HepG2 (cell line): Measurements from ENCODE around the gene FBRSL1. TPM values are rescaled to one million over a fixed set of nuclear protein-coding genes. Genes with fewer than 3 reads are reported as not detected.

Source experiments
- ATAC-seq: fragments of 200-7000 bp; cut with Tn5 transposase; 3 replicates; pipeline ENCODE4 v1.9.1; 2020; ENCODE audit warnings: mild to moderate bottlenecking, moderate library complexity
- BruUV-seq: library from RNA; stranded (reverse); fragments of 400-500 nt; replicated peaks from 2 replicates; lab custom pipeline; 2021; lab: Mats Ljungman, UMichigan
- CTCF ChIA-PET: fragments of 300-600 bp; formaldehyde crosslinking; extraction: SDS; loops from one replicate; lab custom pipeline; 2021; ENCODE audit warnings: low total read pairs, inconsistent platforms, low intra/inter-chr PET ratio; lab: Yijun Ruan, JAX
- POLR2A ChIA-PET: fragments of 350-600 bp; sonication (Branson Sonifier 250); formaldehyde crosslinking; loops from one replicate; lab custom pipeline; 2020; ENCODE audit warnings: antibody characterized with exemption, inconsistent platforms; lab: Yijun Ruan, JAX
- DNase-seq: peaks from one replicate; pipeline ENCODE4 v3.0.0-alpha.2; 2015; ENCODE audit warnings: low spot score
- FAIRE-seq: peaks from 3 replicates; lab custom pipeline; 2011; peaks lifted over from hg19 to GRCh38; lab: Jason Lieb, UNC
- H2AFZ ChIP-seq: one replicate; pipeline ENCODE4 v1.6.1; 2011; ENCODE audit warnings: low read length, inconsistent platforms
- H3K27ac ChIP-seq: fragments of 300-600 bp; 3 replicates; pipeline ENCODE4 v1.8.0; 2011; ENCODE audit warnings: mixed run types, mild to moderate bottlenecking, mixed read lengths, low read length, inconsistent platforms; ENCODE audit not compliant: insufficient read depth; ENCODE audit errors: extremely low read length
- H3K27me3 ChIP-seq, 2 experiments: fragments of 200-600 bp in 1 of 2; 2 replicates in 1 of 2; 3 replicates in 1 of 2; pipeline versions ENCODE4 v1.6.0 to v1.8.0; 2011; ENCODE audit warnings: low read length in 2 of 2, mild to moderate bottlenecking in 2 of 2, moderate library complexity in 2 of 2, inconsistent platforms in 1 of 2; ENCODE audit not compliant: insufficient read depth in 2 of 2, control insufficient read depth in 1 of 2
- H3K36me3 ChIP-seq, 2 experiments: fragments of 200-600 bp in 1 of 2; replicated peaks in 1 of 2; 2 replicates in 1 of 2; 3 replicates in 1 of 2; pipeline versions ENCODE4 v1.5.1 to v1.8.0; 2011; ENCODE audit warnings: low read length in 2 of 2, inconsistent platforms in 1 of 2; ENCODE audit not compliant: insufficient read depth in 2 of 2, control insufficient read depth in 1 of 2
- H3K4me1 ChIP-seq: 2 replicates; pipeline ENCODE4 v1.5.1; 2012; ENCODE audit warnings: low read length, inconsistent platforms; ENCODE audit not compliant: insufficient read depth
- H3K4me2 ChIP-seq: 2 replicates; pipeline ENCODE4 v1.6.0; 2011; ENCODE audit warnings: low read depth, low read length, inconsistent platforms
- H3K4me3 ChIP-seq, 3 experiments: fragments of 200-600 bp in 1 of 3; sonication (generic), shearing (Covaris generic) in 1 of 3; replicated peaks in 1 of 3; 2 replicates each; pipeline ENCODE4 v1.5.1; 2011 to 2016; ENCODE audit warnings: low read length in 3 of 3, inconsistent platforms in 2 of 3, low read depth in 2 of 3, mild to moderate bottlenecking in 2 of 3, control low read depth in 1 of 3, mixed read lengths in 1 of 3; ENCODE audit not compliant: insufficient read depth in 1 of 3
- H3K79me2 ChIP-seq: one replicate; pipeline ENCODE4 v1.6.1; 2011; ENCODE audit warnings: low read length, inconsistent platforms; ENCODE audit not compliant: insufficient read depth
- H3K9ac ChIP-seq: 2 replicates; pipeline ENCODE4 v1.6.0; 2011; ENCODE audit warnings: mild to moderate bottlenecking, low read depth, low read length, inconsistent platforms; ENCODE audit not compliant: insufficient read depth
- H3K9me3 ChIP-seq: 2 replicates; pipeline ENCODE4 v1.5.1; 2012; ENCODE audit warnings: mild to moderate bottlenecking, low read length
- H4K20me1 ChIP-seq: 2 replicates; pipeline ENCODE4 v1.6.0; 2011; ENCODE audit warnings: inconsistent platforms, mild to moderate bottlenecking, low read length, moderate library complexity; ENCODE audit not compliant: insufficient read depth
- ATF1 ChIP-seq: IDR thresholded peaks from 2 replicates; pipeline ENCODE4 v1.6.1; 2016; ENCODE audit warnings: mild to moderate bottlenecking, control low read depth
- CAMTA2 ChIP-seq: sonication (generic); formaldehyde crosslinking; IDR thresholded peaks from 2 replicates; pipeline ENCODE4 v1.4.0; 2020; ENCODE audit warnings: mild to moderate bottlenecking, missing genetic modification reagents, borderline replicate concordance
- GFI1 ChIP-seq: sonication (generic); formaldehyde crosslinking; IDR thresholded peaks from 2 replicates; pipeline ENCODE4 v1.5.0; 2020; ENCODE audit warnings: missing genetic modification reagents, mild to moderate bottlenecking, borderline replicate concordance
- HDAC1 ChIP-seq: sonication (generic); formaldehyde crosslinking; IDR thresholded peaks from 2 replicates; pipeline ENCODE4 v1.5.1; 2020; ENCODE audit warnings: mild to moderate bottlenecking, missing genetic modification reagents
- JUN ChIP-seq: sonication (generic); formaldehyde crosslinking; IDR thresholded peaks from 2 replicates; pipeline ENCODE4 v1.4.0; 2020; ENCODE audit warnings: mild to moderate bottlenecking, missing genetic modification reagents
- NR1H2 ChIP-seq: sonication (generic); formaldehyde crosslinking; IDR thresholded peaks from 2 replicates; pipeline ENCODE4 v1.8.1; 2022; ENCODE audit warnings: low read depth, missing genetic modification reagents, borderline replicate concordance
- PAF1 ChIP-seq: IDR thresholded peaks from 2 replicates; pipeline ENCODE4 v1.6.1; 2016; ENCODE audit warnings: missing genetic modification reagents, missing compliant biosample characterization
- RORA ChIP-seq: sonication (generic); formaldehyde crosslinking; IDR thresholded peaks from 2 replicates; pipeline ENCODE4 v1.5.0; 2020; ENCODE audit warnings: mild to moderate bottlenecking, missing genetic modification reagents, moderate library complexity
- TBX2 ChIP-seq: sonication (generic); formaldehyde crosslinking; IDR thresholded peaks from 2 replicates; pipeline ENCODE4 v1.5.0; 2020; ENCODE audit warnings: missing genetic modification reagents, mild to moderate bottlenecking, borderline replicate concordance
- TFDP1 ChIP-seq: IDR thresholded peaks from 2 replicates; pipeline ENCODE4 v1.6.1; 2016; ENCODE audit warnings: missing compliant biosample characterization, missing genetic modification reagents, borderline replicate concordance
- YEATS4 ChIP-seq: sonication (generic); formaldehyde crosslinking; IDR thresholded peaks from 2 replicates; pipeline ENCODE4 v1.4.0; 2020; ENCODE audit warnings: missing genetic modification reagents, borderline replicate concordance
- ZNF18 ChIP-seq: sonication (generic); formaldehyde crosslinking; IDR thresholded peaks from 2 replicates; pipeline ENCODE4 v1.8.0; 2022; ENCODE audit warnings: mild to moderate bottlenecking, missing genetic modification reagents; ENCODE audit not compliant: insufficient replicate concordance
- ZNF644 ChIP-seq: IDR thresholded peaks from 2 replicates; pipeline ENCODE4 v1.6.1; 2016; ENCODE audit warnings: low read depth
- ZNF652 ChIP-seq: IDR thresholded peaks from 2 replicates; pipeline ENCODE4 v1.6.1; 2016; ENCODE audit warnings: low read depth, borderline replicate concordance
- ZNF775 ChIP-seq: sonication (generic); formaldehyde crosslinking; IDR thresholded peaks from 2 replicates; pipeline ENCODE4 v1.4.0; 2020; ENCODE audit warnings: missing genetic modification reagents, mild to moderate bottlenecking, moderate library complexity, borderline replicate concordance
- WGBS: methylation state at CpG from one replicate; pipeline ENCODE4 v1.1.6; 2017; ENCODE audit warnings: low lambda C conversion rate; 5-methylcytosine and 5-hydroxymethylcytosine counted together
- in situ Hi-C: cut with HindIII; loops from 2 replicates; pipeline ENCODE4 v1.10.0; 2017; ENCODE audit warnings: low pct_unique_long_range_greater_than_20kb; ENCODE audit not compliant: extremely low pct_ligation_motif_present
- intact Hi-C: fragments of 100-400 bp; cut with micrococcal nuclease; formaldehyde crosslinking; loops from one replicate; pipeline ENCODE4 v1.10.0; 2022; ENCODE audit not compliant: unreplicated experiment
- polyA plus RNA-seq, 8 experiments: library from polyadenylated mRNA; depleted of rRNA in 3 of 8; stranded (reverse) in 7 of 8; unstranded in 1 of 8; fragments of >200 nt; fragmentation: Illumina TruSeq in 4 of 8; extraction: Trizol in 4 of 8; gene quantifications; 2 replicates each; pipeline versions ENCODE4 v1.2.1 to v1.2.3, GENCODE V29; 2011 to 2016; ENCODE audit warnings: low read depth in 4 of 8, missing spikeins in 1 of 8, mixed read lengths in 1 of 8; ENCODE audit not compliant: insufficient read depth in 1 of 8
- total RNA-seq, 5 experiments: library from RNA; depleted of rRNA; stranded (reverse); fragments of >200 nt; fragmentation: Illumina TruSeq; extraction: Trizol; gene quantifications; 2 replicates each; pipeline ENCODE4 v1.2.3, GENCODE V29; 2016; ENCODE audit warnings: low read depth in 1 of 5

FBRSL1 gene
- total and polyA plus RNA-seq, 2 of the 13 experiments (the other 11 are each of a cell fraction or from before 2014, with no cell fraction given): 3.6 to 7.9 TPM

GRCh38 chr12:132496358-132496669 is 6.4 kb downstream of the FBRSL1 start:
- no peak overlapping the region for H3K4me2 ChIP-seq
- in situ Hi-C loops: no loop called here
- ChIA-PET POLR2A (no interaction called here), CTCF (no interaction called here)
- DNase-seq (no peak), FAIRE-seq (no peak), ATAC-seq (no peak)
- peaks cover 60% of the 10 kb centered on the region for H3K4me1 ChIP-seq
- WGBS: 88% methylated on average over 10 of the region's 10 CpGs
- H4K20me1 ChIP-seq: peaks cover 93% of the 10 kb centered on the region
- BruUV-seq: no TSS peak
- intact Hi-C loops: no loop called here
- H3K9me3 ChIP-seq: no peaks in the 10 kb centered on the region
- no peaks in the 10 kb centered on the region; a peak in 1 of 5 replicates for H3K27me3 ChIP-seq
- no peak overlapping the region for H3K4me3 ChIP-seq
- H3K36me3 ChIP-seq: peaks cover 0 to 3% of the 10 kb centered on the region in 2 experiments; a peak in 4 of 5 replicates
- H2AFZ ChIP-seq: no peak overlapping the region
- TF ChIP-seq JUN (CRISPR knock-in tag): no peak
- TF ChIP-seq GFI1 (CRISPR knock-in tag): no peak
- no peak for TF ChIP-seq CAMTA2 (CRISPR knock-in tag)
- no peak for TF ChIP-seq RORA (CRISPR knock-in tag)
- TF ChIP-seq TFDP1: no peak
- TF ChIP-seq ATF1 (CRISPR knock-in tag): no peak
- no peak for TF ChIP-seq ZNF644 (CRISPR knock-in tag)
- no peak for TF ChIP-seq PAF1 (CRISPR knock-in tag)
- no peak for TF ChIP-seq NR1H2 (CRISPR knock-in tag)
- no peak for TF ChIP-seq ZNF775
- no peak for TF ChIP-seq HDAC1 (CRISPR knock-in tag)
- TF ChIP-seq TBX2 (CRISPR knock-in tag): no peak
- TF ChIP-seq ZNF652: no peak
- TF ChIP-seq ZNF18 (CRISPR knock-in tag): no peak
- TF ChIP-seq YEATS4 (CRISPR knock-in tag): no peak
- H3K79me2 ChIP-seq: peaks cover 97% of the 10 kb centered on the region
- no peak overlapping the region for H3K27ac ChIP-seq
- H3K9ac ChIP-seq: no peak overlapping the region
